Epithelial cell of proximal tubule (primary cell): Measurements from ENCODE around the gene PNLIPRP2. TPM values are rescaled to one million over a fixed set of nuclear protein-coding genes. Genes with fewer than 3 reads are reported as not detected.

Source experiments
- DNase-seq: peaks from one replicate; pipeline ENCODE4 v3.0.0-alpha.2; 2011; ENCODE audit warnings: low read depth
- H3K4me3 ChIP-seq: 2 replicates; pipeline ENCODE4 v1.5.1; 2011; ENCODE audit warnings: low read depth, mild to moderate bottlenecking, low read length
- total RNA-seq: library from RNA; depleted of rRNA; stranded (reverse); fragments of >200 nt; gene quantifications from 2 replicates; pipeline ENCODE4 v1.2.3, GENCODE V29; 2015
- TF ChIP-seq, protein P1 (sequence below): conservative IDR thresholded peaks from 2 replicates; pipeline ENCODE4 v1.5.1; 2012; ENCODE audit warnings: low read depth, mild to moderate bottlenecking, low read length

PNLIPRP2 gene
- total RNA-seq, 1 donor from 2014 or later, result not detected

DNA sequence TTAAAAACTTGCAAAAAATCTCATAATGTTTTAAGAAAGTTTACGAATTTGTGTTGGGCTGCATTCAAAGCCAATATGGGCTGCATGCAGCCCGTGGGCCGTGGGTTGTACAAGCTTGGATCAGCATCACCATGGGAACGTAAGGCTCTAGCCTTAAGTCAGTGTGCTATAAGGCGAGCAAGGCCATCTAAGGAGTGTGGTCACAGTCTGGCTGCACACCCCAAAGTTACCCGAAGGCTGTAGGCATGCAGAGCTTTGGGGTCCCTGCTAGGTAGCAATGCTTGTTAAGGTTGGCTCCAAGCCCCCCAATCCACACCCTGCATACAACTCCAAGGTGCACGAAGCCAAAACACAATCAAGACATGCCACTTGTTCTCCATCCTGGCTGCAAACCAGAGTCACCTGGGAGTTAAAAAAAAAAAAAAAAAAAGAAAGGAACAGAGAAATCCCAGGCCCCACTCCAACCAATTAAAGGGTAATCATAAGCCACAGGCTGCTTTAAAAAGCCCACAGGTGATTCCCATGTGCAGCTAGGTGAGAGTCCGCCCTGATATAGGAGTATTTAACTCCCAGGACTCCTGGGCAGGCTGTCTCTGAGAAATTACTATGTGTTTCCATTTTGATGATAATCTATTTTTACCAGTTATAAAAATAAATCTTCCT is 8.5 kb upstream of the PNLIPRP2 start:
- TF ChIP-seq, protein P1, sequence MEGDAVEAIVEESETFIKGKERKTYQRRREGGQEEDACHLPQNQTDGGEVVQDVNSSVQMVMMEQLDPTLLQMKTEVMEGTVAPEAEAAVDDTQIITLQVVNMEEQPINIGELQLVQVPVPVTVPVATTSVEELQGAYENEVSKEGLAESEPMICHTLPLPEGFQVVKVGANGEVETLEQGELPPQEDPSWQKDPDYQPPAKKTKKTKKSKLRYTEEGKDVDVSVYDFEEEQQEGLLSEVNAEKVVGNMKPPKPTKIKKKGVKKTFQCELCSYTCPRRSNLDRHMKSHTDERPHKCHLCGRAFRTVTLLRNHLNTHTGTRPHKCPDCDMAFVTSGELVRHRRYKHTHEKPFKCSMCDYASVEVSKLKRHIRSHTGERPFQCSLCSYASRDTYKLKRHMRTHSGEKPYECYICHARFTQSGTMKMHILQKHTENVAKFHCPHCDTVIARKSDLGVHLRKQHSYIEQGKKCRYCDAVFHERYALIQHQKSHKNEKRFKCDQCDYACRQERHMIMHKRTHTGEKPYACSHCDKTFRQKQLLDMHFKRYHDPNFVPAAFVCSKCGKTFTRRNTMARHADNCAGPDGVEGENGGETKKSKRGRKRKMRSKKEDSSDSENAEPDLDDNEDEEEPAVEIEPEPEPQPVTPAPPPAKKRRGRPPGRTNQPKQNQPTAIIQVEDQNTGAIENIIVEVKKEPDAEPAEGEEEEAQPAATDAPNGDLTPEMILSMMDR, result no peak
- DNase-seq, result no peak
- no peak overlapping the region for H3K4me3 ChIP-seq

DNA sequence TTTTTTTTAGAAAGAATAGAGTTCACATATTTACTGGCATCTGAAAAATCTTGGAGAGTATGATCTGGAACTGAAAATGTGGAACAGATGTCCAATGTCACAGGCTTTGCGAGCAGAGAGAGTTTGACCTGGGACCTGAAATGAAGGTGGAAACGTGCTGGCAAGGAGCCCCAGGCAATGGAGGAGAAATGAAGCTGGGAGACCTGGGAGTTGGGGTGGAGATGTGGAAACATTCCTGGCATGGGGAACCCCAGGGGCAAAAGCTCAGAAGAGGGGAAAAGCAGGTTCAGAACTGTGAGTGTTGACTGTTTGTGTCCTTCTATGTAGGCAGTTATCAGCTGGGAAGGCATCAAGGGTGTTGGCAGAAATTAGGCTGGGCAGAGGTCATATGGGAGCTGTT is 7.3 kb upstream of the PNLIPRP2 start:
- H3K4me3 ChIP-seq, result no peak overlapping the region
- TF ChIP-seq, protein P1, result no peak
- no peak for DNase-seq

DNA sequence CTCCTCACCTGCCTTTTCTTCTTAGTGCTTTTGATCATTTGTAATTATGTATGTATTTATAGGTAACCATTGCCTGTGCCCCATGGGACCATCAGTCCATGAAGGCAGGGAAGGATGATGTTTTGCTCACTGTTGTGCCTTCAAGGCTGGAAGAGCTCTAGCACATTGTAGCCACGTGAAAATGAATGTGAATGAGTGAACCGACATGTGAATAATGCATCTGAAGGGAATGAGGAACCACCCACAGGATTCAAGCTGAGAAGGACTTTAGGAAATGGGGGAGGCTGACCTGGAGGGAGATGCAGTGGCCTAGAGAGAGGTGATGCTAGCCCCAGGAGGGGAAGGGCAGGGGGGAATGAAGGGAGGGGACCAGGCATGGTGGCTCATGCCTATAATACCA is 6.0 kb upstream of the PNLIPRP2 start:
- no peak overlapping the region for H3K4me3 ChIP-seq
- TF ChIP-seq, protein P1, result no peak
- no peak for DNase-seq

DNA sequence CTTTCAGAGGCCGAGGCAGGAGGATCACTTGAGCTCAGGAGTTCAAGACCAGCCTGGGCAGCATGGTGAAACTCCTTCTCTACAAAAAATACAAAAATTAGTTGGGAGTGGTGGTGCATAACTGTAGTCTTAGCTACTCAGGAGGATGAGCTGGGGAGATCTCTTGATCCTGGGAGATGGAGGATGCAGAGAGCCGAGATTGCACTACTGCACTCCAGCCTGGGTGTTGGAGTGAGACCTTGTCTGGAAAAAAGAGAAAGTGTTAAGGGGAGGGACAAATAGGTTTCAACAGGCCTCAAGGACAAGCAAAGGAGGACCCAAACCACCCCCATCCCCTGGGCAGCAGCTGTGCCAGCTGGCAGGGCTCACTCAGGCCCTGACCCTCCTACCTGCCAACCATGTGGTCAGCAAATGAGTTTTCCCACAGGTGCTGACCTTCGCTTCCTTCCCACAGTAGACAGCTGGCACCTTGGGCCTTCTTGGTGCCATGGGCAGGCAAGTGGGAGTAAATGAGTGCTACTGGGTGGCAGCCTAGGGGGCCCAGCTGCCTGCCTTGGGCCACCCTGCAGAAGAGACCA is 5.5 kb upstream of the PNLIPRP2 start:
- TF ChIP-seq, protein P1, result no peak
- H3K4me3 ChIP-seq, result no peak overlapping the region
- no peak for DNase-seq

DNA sequence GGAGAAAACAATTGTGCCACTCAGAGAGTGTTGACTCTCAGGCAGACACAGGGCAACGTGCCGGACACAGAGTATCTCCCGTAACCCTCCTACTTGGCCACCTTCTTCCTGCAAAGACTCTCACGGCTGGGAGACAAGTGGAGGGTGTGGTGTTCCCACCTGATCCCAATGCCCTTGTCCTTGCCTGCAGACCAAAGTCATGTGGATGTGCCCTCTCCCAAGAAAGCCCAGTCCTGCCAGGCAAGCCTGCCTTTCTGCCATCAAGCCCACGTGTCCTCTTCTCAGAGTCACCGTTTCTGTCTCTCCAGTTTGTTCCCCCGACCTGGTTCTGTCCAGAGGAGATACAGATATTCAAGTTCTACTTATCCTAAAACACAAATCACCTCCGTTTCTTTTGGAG is 723 bp downstream of the PNLIPRP2 start:
- TF ChIP-seq, protein P1, result no peak
- DNase-seq, result no peak
- no peak overlapping the region for H3K4me3 ChIP-seq

DNA sequence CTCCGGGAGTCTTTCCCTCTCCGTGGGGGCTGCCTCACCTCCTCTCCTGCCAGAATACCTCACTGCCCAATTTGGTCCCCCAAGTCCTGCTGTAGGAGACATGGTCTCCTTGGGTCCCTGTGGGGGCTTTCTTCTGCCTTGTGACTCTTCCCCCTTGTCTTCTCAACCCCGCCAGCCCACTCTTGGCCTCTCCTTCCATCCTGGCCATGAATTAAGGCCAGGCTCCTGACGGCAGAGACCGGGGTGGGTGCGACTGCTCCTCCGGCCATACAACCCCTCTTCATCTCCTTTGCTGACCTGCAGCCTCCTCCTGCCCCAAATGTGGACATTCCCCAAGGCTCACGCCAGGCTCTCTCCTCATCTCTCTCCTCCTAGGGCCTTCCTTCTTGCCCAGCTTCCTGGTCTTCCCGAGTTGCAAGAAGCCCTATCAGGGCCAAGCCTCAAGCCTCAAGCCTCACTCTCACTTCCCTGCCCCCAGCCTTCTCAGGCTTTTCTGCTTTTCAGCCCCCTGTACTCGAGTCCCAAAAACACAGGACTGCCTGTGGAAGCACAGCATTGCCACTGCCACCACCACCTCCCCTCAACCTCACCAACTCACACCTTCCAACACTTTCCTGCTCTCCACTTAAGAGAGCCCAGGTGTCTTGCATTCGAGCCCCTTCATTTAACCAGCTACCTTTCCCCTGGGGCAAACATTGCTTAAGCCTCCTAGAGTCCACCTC is 1.3 kb downstream of the PNLIPRP2 start:
- TF ChIP-seq, protein P1, result no peak
- H3K4me3 ChIP-seq, result no peak overlapping the region
- DNase-seq, result no peak
